ENCODE measurements around the gene CPNE5. TPM values are rescaled to one million over a fixed set of nuclear protein-coding genes. Genes with fewer than 3 reads are reported as not detected.

CPNE5 gene
- total RNA-seq, 1 experiment from 2014 or later = 0.37 TPM

- Histone ChIP-seq H3K79me2 (ENCODE audit: low read depth) (no peaks in the 10 kb centered on the region), H3K27me3 (ENCODE audit: insufficient read depth, low read depth) (peaks cover 25% of the 10 kb centered on the region), H3K4me1 (replicated peaks; ENCODE audit: insufficient read depth) (no peaks in the 10 kb centered on the region), H3F3A (ENCODE audit: insufficient read depth, low read depth) (no peaks in the 10 kb centered on the region), H3K9me2 (ENCODE audit: insufficient read depth) (no peaks in the 10 kb centered on the region), H3K4me2 (no peak overlapping the region), H3K9me3 (ENCODE audit: insufficient read depth, low read depth) (no peaks in the 10 kb centered on the region), H3K27ac (no peak overlapping the region), H2AFZ (no peak overlapping the region), H4K20me1 (ENCODE audit: insufficient read depth) (no peaks in the 10 kb centered on the region), H3K36me3 (ENCODE audit: low read depth) (no peaks in the 10 kb centered on the region), H3K4me3 (no peak overlapping the region)
- intact Hi-C loops (cut with micrococcal nuclease; ENCODE audit: unreplicated experiment) = no loop called here
- no TSS peak for BruUV-seq (replicated peaks)
- TF ChIP-seq EZH2 (IDR thresholded peaks at IDR 0.05; ENCODE audit: low read depth) (no peak), CTCF (conservative IDR thresholded peaks at IDR 0.05) (no peak)
- ChIA-PET CTCF (no interaction called here), POLR2A (ENCODE audit: unreplicated experiment) (no interaction called here)
- no peak for DNase-seq
Observed at GRCh38 chr6:36797055-36797454, 42.2 kb downstream of the CPNE5 start.

GRCh38 chr6:36794713-36795065, 44.6 kb downstream of the CPNE5 start:
- POLR2A ChIA-PET (ENCODE audit: unreplicated experiment) = no interaction called here
- no TSS peak for BruUV-seq (replicated peaks)

GRCh38 chr6:36793913-36794712, 45.1 kb downstream of the CPNE5 start:
- Histone ChIP-seq H3K27ac (no peak overlapping the region), H2AFZ (no peak overlapping the region), H3K9me3 (ENCODE audit: insufficient read depth, low read depth) (no peaks in the 10 kb centered on the region), H3K4me1 (replicated peaks; ENCODE audit: insufficient read depth) (no peaks in the 10 kb centered on the region), H3K9me2 (ENCODE audit: insufficient read depth) (no peaks in the 10 kb centered on the region), H3K27me3 (ENCODE audit: insufficient read depth, low read depth) (peaks cover 39% of the 10 kb centered on the region), H3K79me2 (ENCODE audit: low read depth) (no peaks in the 10 kb centered on the region), H3F3A (ENCODE audit: insufficient read depth, low read depth) (no peaks in the 10 kb centered on the region), H3K36me3 (ENCODE audit: low read depth) (no peaks in the 10 kb centered on the region), H3K4me3 (no peak overlapping the region), H4K20me1 (ENCODE audit: insufficient read depth) (no peaks in the 10 kb centered on the region), H3K4me2 (no peak overlapping the region)
- no TSS peak for BruUV-seq (replicated peaks)
- POLR2A ChIA-PET (ENCODE audit: unreplicated experiment) = no interaction called here
- CTCF ChIA-PET = no interaction called here
- TF ChIP-seq CTCF (conservative IDR thresholded peaks at IDR 0.05) (no peak), EZH2 (IDR thresholded peaks at IDR 0.05; ENCODE audit: low read depth) (no peak)
- intact Hi-C loops (cut with micrococcal nuclease; ENCODE audit: unreplicated experiment) = no loop called here
- no peak for DNase-seq

More at GRCh38 chr6:36794713-36795065, 44.6 kb downstream of the CPNE5 start:
- TF ChIP-seq EZH2 (IDR thresholded peaks at IDR 0.05; ENCODE audit: low read depth) (no peak), CTCF (conservative IDR thresholded peaks at IDR 0.05) (no peak)
- Histone ChIP-seq H3K9me2 (ENCODE audit: insufficient read depth) (no peaks in the 10 kb centered on the region), H3K36me3 (ENCODE audit: low read depth) (no peaks in the 10 kb centered on the region), H2AFZ (no peak overlapping the region), H4K20me1 (ENCODE audit: insufficient read depth) (no peaks in the 10 kb centered on the region), H3K79me2 (ENCODE audit: low read depth) (no peaks in the 10 kb centered on the region), H3K4me3 (no peak overlapping the region), H3K27me3 (ENCODE audit: insufficient read depth, low read depth) (peaks cover 36% of the 10 kb centered on the region), H3K4me1 (replicated peaks; ENCODE audit: insufficient read depth) (no peaks in the 10 kb centered on the region), H3K9me3 (ENCODE audit: insufficient read depth, low read depth) (no peaks in the 10 kb centered on the region), H3K4me2 (no peak overlapping the region), H3K27ac (no peak overlapping the region), H3F3A (ENCODE audit: insufficient read depth, low read depth) (no peaks in the 10 kb centered on the region)
- CTCF ChIA-PET = no interaction called here
- DNase-seq = no peak
- intact Hi-C loops (cut with micrococcal nuclease; ENCODE audit: unreplicated experiment) = no loop called here

Measured in PC-9 (cell line).